NCI-H748 (cell line): Measurements from ENCODE around the gene TMEM95.
A peak's percentile ranks its signal among the peaks of the same experiment; 100 is the strongest.
"Not testable (repeated sequence)": the region's sequence is repeated elsewhere in the genome, so short reads cannot be mapped to it uniquely, and the experiment has no call there.

Experiments
- DNase-seq: peaks from one replicate; lab custom pipeline; 2025; ENCODE audit not compliant: unreplicated experiment; lab: John Stamatoyannopoulos, UW

The TMEM95 gene

GRCh38 chr17:7346761-7347614, 8.0 kb upstream of the TMEM95 start:
- no peak for DNase-seq

- no peak for DNase-seq
These were observed 7.1 kb upstream of the TMEM95 start for GRCh38 chr17:7347630-7348477.

- DNase-seq, result no peak
These were observed 6.3 kb upstream of the TMEM95 start for GRCh38 chr17:7348478-7349242.

- DNase-seq, result peak; percentile 82
These were observed 3.1 kb upstream of the TMEM95 start, which contains the start of gene KCTD11 for GRCh38 chr17:7351665-7352502. Gene KCTD11, plus strand, starts transcription at chr17:7352162.

GRCh38 chr17:7352503-7352889, 2.5 kb upstream of the TMEM95 start:
- no peak for DNase-seq

- no peak for DNase-seq
These were observed 1.9 kb upstream of the TMEM95 start for GRCh38 chr17:7352910-7353635.

- DNase-seq, result peak; percentile 86
These were observed 603 bp upstream of the TMEM95 start for GRCh38 chr17:7354262-7354843.

GRCh38 chr17:7355573-7355972, 617 bp downstream of the TMEM95 start:
- DNase-seq, result no peak

- DNase-seq, result peak; percentile 91
These were observed 1.2 kb downstream of the TMEM95 start for GRCh38 chr17:7356072-7356549.

GRCh38 chr17:7356756-7357155, 1.8 kb downstream of the TMEM95 start:
- no peak for DNase-seq

GRCh38 chr17:7357381-7357780, 2.4 kb downstream of the TMEM95 start:
- no peak for DNase-seq

- DNase-seq, result no peak
These were observed 7.0 kb downstream of the TMEM95 start for GRCh38 chr17:7361906-7362305.

- DNase-seq, result no peak
These were observed 8.4 kb downstream of the TMEM95 start for GRCh38 chr17:7363311-7363710.

- not testable (repeated sequence) for DNase-seq
These were observed 11.0 kb downstream of the TMEM95 start for GRCh38 chr17:7365963-7366362.

- no peak for DNase-seq
These were observed 12.1 kb downstream of the TMEM95 start for GRCh38 chr17:7367083-7367482.

- DNase-seq, result no peak
These were observed 13.1 kb downstream of the TMEM95 start for GRCh38 chr17:7367918-7368598.

GRCh38 chr17:7368599-7368994, 13.6 kb downstream of the TMEM95 start:
- not testable (repeated sequence) for DNase-seq

GRCh38 chr17:7369825-7370224, 14.9 kb downstream of the TMEM95 start:
- no peak for DNase-seq

- DNase-seq, result no peak
These were observed 15.9 kb downstream of the TMEM95 start for GRCh38 chr17:7370853-7371252.
